Measurements from ENCODE around the gene ZNF669.
"Not testable (repeated sequence)": the region's sequence is repeated elsewhere in the genome, so short reads cannot be mapped to it uniquely, and the experiment has no call there.

GRCh38 chr1:247139557-247139956 lies 35.4 kb upstream of the ZNF669 start:
- not testable (repeated sequence) for TF ChIP-seq CTCF (IDR thresholded peaks at IDR 0.05; ENCODE audit: low read length); EZH2 (optimal IDR thresholded peaks at IDR 0.05; ENCODE audit: low read depth, low read length); EZH2phosphoT487 (IDR thresholded peaks at IDR 0.05; ENCODE audit: low read length)
